COR-L47 (cell line): ENCODE measurements around the gene TEAD1.
"Not testable (repeated sequence)": the region's sequence is repeated elsewhere in the genome, so short reads cannot be mapped to it uniquely, and the experiment has no call there.

Experiments used
- DNase-seq: peaks from one replicate; lab custom pipeline; 2025; lab: John Stamatoyannopoulos, UW

The TEAD1 gene

GRCh38 chr11:12863605-12864121 is 189.4 kb downstream of the TEAD1 start:
- no peak for DNase-seq

- peak; percentile 90 for DNase-seq
These were observed 190.3 kb downstream of the TEAD1 start for GRCh38 chr11:12864316-12865156.

GRCh38 chr11:12865863-12866595 is 191.8 kb downstream of the TEAD1 start:
- DNase-seq, result no peak

GRCh38 chr11:12867531-12867930 is 193.3 kb downstream of the TEAD1 start:
- DNase-seq, result no peak

- no peak for DNase-seq
These were observed 194.3 kb downstream of the TEAD1 start for GRCh38 chr11:12868315-12869073.

- DNase-seq, result no peak
These were observed 197.0 kb downstream of the TEAD1 start for GRCh38 chr11:12871241-12871640.

GRCh38 chr11:12871788-12872321 is 197.6 kb downstream of the TEAD1 start:
- no peak for DNase-seq

- DNase-seq, result no peak
These were observed 202.1 kb downstream of the TEAD1 start for GRCh38 chr11:12876340-12876739.

- DNase-seq, result no peak
These were observed 202.8 kb downstream of the TEAD1 start for GRCh38 chr11:12876988-12877387.

GRCh38 chr11:12877508-12877907 is 203.3 kb downstream of the TEAD1 start:
- DNase-seq, result not testable (repeated sequence)

- DNase-seq, result no peak
These were observed 206.1 kb downstream of the TEAD1 start for GRCh38 chr11:12880327-12880726.

- no peak for DNase-seq
These were observed 208.4 kb downstream of the TEAD1 start for GRCh38 chr11:12882670-12883069.

- DNase-seq, result no peak
These were observed 210.6 kb downstream of the TEAD1 start for GRCh38 chr11:12884751-12885318.

GRCh38 chr11:12885717-12886239 is 211.6 kb downstream of the TEAD1 start:
- DNase-seq, result no peak

- no peak for DNase-seq
These were observed 212.3 kb downstream of the TEAD1 start for GRCh38 chr11:12886508-12886907.

- peak; percentile 89 for DNase-seq
These were observed 214.4 kb downstream of the TEAD1 start for GRCh38 chr11:12888525-12889158.

- DNase-seq, result peak; percentile 72
These were observed 215.0 kb downstream of the TEAD1 start for GRCh38 chr11:12889243-12889642.

- DNase-seq, result no peak
These were observed 216.3 kb downstream of the TEAD1 start for GRCh38 chr11:12890476-12890875.

- DNase-seq, result peak; percentile 46
These were observed 219.8 kb downstream of the TEAD1 start for GRCh38 chr11:12893787-12894672.

GRCh38 chr11:12897390-12897789 is 223.2 kb downstream of the TEAD1 start:
- no peak for DNase-seq
